GM23248 (cell line): ENCODE results near the gene ADAMTS14. TPM values are rescaled to one million over a fixed set of nuclear protein-coding genes. Genes with fewer than 3 reads are reported as not detected.

Experiments used
- DNase-seq: peaks from one replicate; pipeline ENCODE4 v3.0.0-alpha.2; 2015
- H2AFZ ChIP-seq: fragments of 200-600 bp; sonication (generic); 2 replicates; pipeline ENCODE4 v1.6.1; 2016; ENCODE audit warnings: antibody characterized with exemption
- H3F3A ChIP-seq: fragments of 200-600 bp; sonication (generic); 2 replicates; pipeline ENCODE4 v1.6.1; 2016; ENCODE audit warnings: mild to moderate bottlenecking, antibody characterized with exemption, mixed run types; ENCODE audit not compliant: insufficient read depth
- H3K27ac ChIP-seq: fragments of 200-600 bp; sonication (generic); 2 replicates; pipeline ENCODE4 v1.5.1; 2016; ENCODE audit warnings: mild to moderate bottlenecking
- H3K27me3 ChIP-seq: fragments of 200-600 bp; sonication (generic); replicated peaks from 2 replicates; pipeline ENCODE4 v1.6.1; 2016; ENCODE audit warnings: mild to moderate bottlenecking; ENCODE audit not compliant: insufficient read depth
- H3K36me3 ChIP-seq: fragments of 200-600 bp; sonication (generic); 2 replicates; pipeline ENCODE4 v1.6.1; 2016; ENCODE audit warnings: low read depth, mild to moderate bottlenecking
- H3K4me1 ChIP-seq: fragments of 200-600 bp; sonication (generic); 2 replicates; pipeline ENCODE4 v1.6.1; 2016; ENCODE audit warnings: mild to moderate bottlenecking; ENCODE audit not compliant: insufficient read depth
- H3K4me2 ChIP-seq: fragments of 200-600 bp; sonication (generic); one replicate; pipeline ENCODE4 v1.6.1; 2016; ENCODE audit warnings: mild to moderate bottlenecking; ENCODE audit not compliant: unreplicated experiment
- H3K4me3 ChIP-seq: fragments of 200-600 bp; sonication (generic); 2 replicates; pipeline ENCODE4 v1.5.1; 2016; ENCODE audit warnings: mild to moderate bottlenecking
- H3K79me2 ChIP-seq: fragments of 200-600 bp; sonication (generic); 2 replicates; pipeline ENCODE4 v1.6.1; 2016; ENCODE audit warnings: mild to moderate bottlenecking; ENCODE audit not compliant: insufficient read depth
- H3K9ac ChIP-seq: fragments of 200-600 bp; sonication (generic); 2 replicates; pipeline ENCODE4 v1.6.1; 2016; ENCODE audit warnings: mild to moderate bottlenecking
- H3K9me2 ChIP-seq: fragments of 200-600 bp; sonication (generic); 2 replicates; pipeline ENCODE4 v1.6.1; 2016; ENCODE audit warnings: mixed run types, mild to moderate bottlenecking, moderate library complexity; ENCODE audit not compliant: insufficient read depth
- H3K9me3 ChIP-seq: fragments of 200-600 bp; sonication (generic); one replicate; pipeline ENCODE4 v1.6.1; 2017; ENCODE audit warnings: low read depth
- H4K20me1 ChIP-seq: fragments of 200-600 bp; sonication (generic); 2 replicates; pipeline ENCODE4 v1.6.0; 2016; ENCODE audit not compliant: insufficient read depth
- EZH2 ChIP-seq: fragments of 200-600 bp; sonication (generic); IDR thresholded peaks from 2 replicates; pipeline ENCODE4 v1.6.1; 2018; ENCODE audit warnings: antibody characterized with exemption, mild to moderate bottlenecking; ENCODE audit not compliant: insufficient read depth, poor library complexity, severe bottlenecking
- EZH2phosphoT487 ChIP-seq: fragments of 200-600 bp; sonication (generic); IDR thresholded peaks from 2 replicates; pipeline ENCODE4 v1.6.1; 2018; ENCODE audit warnings: antibody characterized with exemption, moderate library complexity, mild to moderate bottlenecking, low read depth; ENCODE audit not compliant: insufficient read depth
- WGBS, 2 experiments: methylation state at CpG; one replicate each; pipeline ENCODE4 v1.1.6; 2015 to 2017; ENCODE audit warnings: low lambda C conversion rate in 2 of 2, low coverage in 1 of 2; ENCODE audit errors: missing lambda C conversion rate in 2 of 2; 5-methylcytosine and 5-hydroxymethylcytosine counted together
- in situ Hi-C: fragments of 300-500 bp; cut with MboI; formaldehyde crosslinking; loops from 2 replicates; pipeline ENCODE4 v1.15.0; 2020
- polyA plus RNA-seq: library from polyadenylated mRNA; unstranded; fragments of >200 nt; fragmentation: Nextera tagmentation; extraction: Ambion mirVana; gene quantifications from 2 replicates; pipeline ENCODE4 v1.2.1, GENCODE V29; 2016
- total RNA-seq: library from RNA; depleted of rRNA; stranded (reverse); fragments of >200 nt; shearing (Covaris generic); gene quantifications from 2 replicates; pipeline ENCODE4 v1.2.3, GENCODE V29; 2014

The ADAMTS14 gene
- total and polyA plus RNA-seq, 2 experiments from 2014 or later, result 0.91 to 0.97 TPM

DNA sequence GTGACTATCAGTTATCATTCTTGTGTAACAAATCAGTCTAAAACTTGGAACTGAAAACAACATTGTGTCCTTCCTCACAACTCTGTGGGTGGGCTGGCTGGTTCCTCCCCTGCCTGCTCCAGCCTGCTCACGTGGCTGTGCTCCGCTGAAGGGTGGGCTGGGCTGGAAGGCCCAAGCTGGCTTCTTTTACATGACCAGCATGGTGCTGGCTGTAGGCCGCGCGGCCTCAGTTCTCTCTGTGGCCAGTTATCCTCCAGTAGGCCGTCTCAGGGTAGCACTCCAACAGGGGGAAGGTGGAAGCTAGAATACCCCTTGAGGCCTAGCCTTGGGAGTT, 11.3 kb downstream of the ADAMTS14 start:
- H3K9me2 ChIP-seq, result no peaks in the 10 kb centered on the region
- H2AFZ ChIP-seq, result no peak overlapping the region
- in situ Hi-C loops, result no loop called here
- H3K36me3 ChIP-seq, result no peaks in the 10 kb centered on the region
- 99% methylated on average over 6 of the region's 6 CpGs for WGBS, 2 experiments
- H3K4me3 ChIP-seq, result no peak overlapping the region
- no peaks in the 10 kb centered on the region for H3K9me3 ChIP-seq
- no peaks in the 10 kb centered on the region for H3K79me2 ChIP-seq
- DNase-seq, result no peak
- H3K4me2 ChIP-seq, result no peak overlapping the region
- H3K27me3 ChIP-seq, result no peaks in the 10 kb centered on the region
- no peak for TF ChIP-seq EZH2phosphoT487
- TF ChIP-seq EZH2, result no peak
- H3K27ac ChIP-seq, result no peak overlapping the region
- peaks cover 15% of the 10 kb centered on the region for H3K4me1 ChIP-seq
- no peak overlapping the region for H3K9ac ChIP-seq
- no peaks in the 10 kb centered on the region for H4K20me1 ChIP-seq
- H3F3A ChIP-seq, result no peaks in the 10 kb centered on the region

- 97 to 100% methylated on average over 5 of the region's 5 CpGs for WGBS, 2 experiments
- Histone ChIP-seq H3F3A (no peaks in the 10 kb centered on the region), H3K9ac (no peak overlapping the region), H4K20me1 (no peaks in the 10 kb centered on the region), H3K27ac (no peak overlapping the region), H3K27me3 (no peaks in the 10 kb centered on the region), H3K4me3 (no peak overlapping the region), H3K4me1 (peaks cover 14% of the 10 kb centered on the region), H3K9me3 (no peaks in the 10 kb centered on the region), H3K79me2 (no peaks in the 10 kb centered on the region), H3K36me3 (no peaks in the 10 kb centered on the region), H2AFZ (no peak overlapping the region), H3K4me2 (no peak overlapping the region), H3K9me2 (no peaks in the 10 kb centered on the region)
- TF ChIP-seq EZH2phosphoT487 (no peak), EZH2 (no peak)
- in situ Hi-C loops, result no loop called here
- DNase-seq, result no peak
Measured at GRCh38 chr10:70683940-70684339, 11.6 kb downstream of the ADAMTS14 start.

GRCh38 chr10:70684374-70684773, 12.1 kb downstream of the ADAMTS14 start:
- no peaks in the 10 kb centered on the region for H3K9me2 ChIP-seq
- H3K79me2 ChIP-seq, result no peaks in the 10 kb centered on the region
- no peak overlapping the region for H3K9ac ChIP-seq
- H3K9me3 ChIP-seq, result no peaks in the 10 kb centered on the region
- no peaks in the 10 kb centered on the region for H3K36me3 ChIP-seq
- H3K4me2 ChIP-seq, result no peak overlapping the region
- no peak for DNase-seq
- peaks cover 10% of the 10 kb centered on the region for H3K4me1 ChIP-seq
- H4K20me1 ChIP-seq, result no peaks in the 10 kb centered on the region
- no peak for TF ChIP-seq EZH2phosphoT487
- no peak for TF ChIP-seq EZH2
- no peak overlapping the region for H3K4me3 ChIP-seq
- no peaks in the 10 kb centered on the region for H3K27me3 ChIP-seq
- no peak overlapping the region for H3K27ac ChIP-seq
- 95 to 96% methylated on average over 3 of the region's 3 CpGs for WGBS, 2 experiments
- H3F3A ChIP-seq, result no peaks in the 10 kb centered on the region
- in situ Hi-C loops, result no loop called here
- H2AFZ ChIP-seq, result no peak overlapping the region

GRCh38 chr10:70684839-70685454, 12.6 kb downstream of the ADAMTS14 start:
- Histone ChIP-seq H3K9ac (no peak overlapping the region), H3K36me3 (no peaks in the 10 kb centered on the region), H3K4me1 (peaks cover 6% of the 10 kb centered on the region), H3K27ac (no peak overlapping the region), H3K4me3 (no peak overlapping the region), H3K79me2 (no peaks in the 10 kb centered on the region), H3K4me2 (no peak overlapping the region), H2AFZ (no peak overlapping the region), H3K9me2 (no peaks in the 10 kb centered on the region), H3F3A (no peaks in the 10 kb centered on the region), H4K20me1 (no peaks in the 10 kb centered on the region), H3K27me3 (no peaks in the 10 kb centered on the region), H3K9me3 (no peaks in the 10 kb centered on the region)
- in situ Hi-C loops, result no loop called here
- TF ChIP-seq EZH2phosphoT487 (no peak), EZH2 (no peak)
- 96 to 97% methylated on average over 4 of the region's 4 CpGs for WGBS, 2 experiments
- DNase-seq, result no peak
